Left renal cortex interstitium (tissue), 4 donors: Measurements from ENCODE around the gene BRD7. TPM values are rescaled to one million over a fixed set of nuclear protein-coding genes. Genes with fewer than 3 reads are reported as not detected.

Source experiments
- DNase-seq, 4 donors: peaks; one replicate each; pipeline ENCODE4 v3.0.0-alpha.2; 2013; ENCODE audit warnings: low read depth in 4 of 4, low spot score in 2 of 4, missing footprints in 1 of 4
- polyA plus RNA-seq, 4 donors: library from polyadenylated mRNA; unstranded; fragments of 120-200 nt; gene quantifications; one replicate each; pipeline ENCODE4 v1.2.1, GENCODE V29; 2013; ENCODE audit not compliant: insufficient read length in 4 of 4

The BRD7 gene
- polyA plus RNA-seq, 4 donors, result 99.9 to 134 (median 106) TPM

- DNase-seq, result no peak
Observed at GRCh38 chr16:50275428-50276325, 93.1 kb downstream of the BRD7 start.

DNA sequence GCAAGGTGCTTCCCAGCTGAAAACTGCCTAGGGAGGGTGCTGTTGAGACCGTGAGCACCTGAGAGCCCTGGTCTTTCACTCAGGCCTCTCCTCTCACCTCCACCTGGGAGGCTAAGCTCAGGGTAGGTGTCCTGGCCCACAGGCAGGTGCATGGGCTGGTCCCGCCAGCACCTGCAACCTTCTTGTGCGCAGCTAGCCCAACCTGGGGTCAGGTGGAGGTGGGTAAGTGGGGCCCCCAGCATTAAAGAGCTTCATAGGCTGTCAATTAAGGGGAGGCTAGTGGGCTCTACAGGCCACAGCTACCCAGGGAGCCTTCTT is 93.7 kb downstream of the BRD7 start:
- DNase-seq, result no peak

DNA sequence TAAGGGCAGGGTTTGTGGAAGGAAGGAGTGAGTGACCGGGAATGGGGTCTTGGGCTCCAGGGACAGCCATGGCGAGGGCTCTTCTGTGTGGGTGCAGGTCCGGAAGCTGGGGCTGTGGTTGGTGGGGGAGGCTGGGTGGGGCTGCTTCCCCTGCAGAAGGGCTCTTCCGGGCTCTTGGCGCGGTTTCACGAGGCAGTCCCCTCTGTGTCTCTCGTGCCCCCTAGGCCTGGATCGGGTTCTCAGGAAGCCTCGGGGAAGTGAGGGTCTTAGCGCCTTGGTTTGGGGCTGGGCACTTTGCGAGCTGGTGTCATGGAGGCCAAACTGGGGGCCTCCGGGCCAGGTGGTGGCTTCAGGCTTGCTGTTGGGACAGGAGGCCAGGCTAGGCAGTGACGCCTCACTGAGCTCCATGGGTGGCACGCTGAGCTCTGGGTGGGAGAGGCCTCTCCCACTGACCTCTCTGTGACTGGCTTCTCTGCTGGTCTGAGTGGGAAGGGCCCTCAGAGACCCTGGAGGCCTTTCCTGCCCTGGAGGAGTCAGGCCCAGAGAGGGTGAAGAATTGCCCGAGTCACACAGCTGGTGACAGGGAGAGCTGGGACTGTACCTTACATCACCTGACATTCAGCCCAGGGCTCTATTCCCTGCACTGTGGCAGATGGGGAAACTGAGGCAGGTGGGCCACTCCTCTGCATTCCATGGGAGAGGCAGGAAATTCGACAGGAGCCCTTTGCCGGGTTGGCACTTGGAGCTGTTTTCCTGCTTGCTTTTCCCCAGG is 94.3 kb downstream of the BRD7 start:
- DNase-seq, result no peak

GRCh38 chr16:50273888-50274325 is 94.9 kb downstream of the BRD7 start:
- DNase-seq, result no peak

DNA sequence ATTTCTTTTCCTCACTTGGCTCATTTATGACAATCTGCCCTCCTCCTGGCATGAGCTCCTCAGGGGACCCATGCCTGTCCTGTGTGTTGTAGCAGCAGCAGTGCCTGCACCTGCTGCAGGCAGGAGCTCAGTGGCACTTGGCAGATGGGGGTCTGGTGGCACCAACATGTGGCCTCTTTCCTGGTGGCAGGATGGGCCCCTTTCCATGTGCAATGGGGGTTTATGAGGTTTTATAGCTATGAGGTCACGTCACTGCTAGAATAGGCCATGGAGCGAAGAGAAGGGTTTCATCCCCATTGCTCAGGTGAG is 95.5 kb downstream of the BRD7 start:
- no peak for DNase-seq

- DNase-seq, result no peak
Observed at GRCh38 chr16:50272687-50273381, 96.0 kb downstream of the BRD7 start.

GRCh38 chr16:50272111-50272571 is 96.6 kb downstream of the BRD7 start:
- no peak for DNase-seq

DNA sequence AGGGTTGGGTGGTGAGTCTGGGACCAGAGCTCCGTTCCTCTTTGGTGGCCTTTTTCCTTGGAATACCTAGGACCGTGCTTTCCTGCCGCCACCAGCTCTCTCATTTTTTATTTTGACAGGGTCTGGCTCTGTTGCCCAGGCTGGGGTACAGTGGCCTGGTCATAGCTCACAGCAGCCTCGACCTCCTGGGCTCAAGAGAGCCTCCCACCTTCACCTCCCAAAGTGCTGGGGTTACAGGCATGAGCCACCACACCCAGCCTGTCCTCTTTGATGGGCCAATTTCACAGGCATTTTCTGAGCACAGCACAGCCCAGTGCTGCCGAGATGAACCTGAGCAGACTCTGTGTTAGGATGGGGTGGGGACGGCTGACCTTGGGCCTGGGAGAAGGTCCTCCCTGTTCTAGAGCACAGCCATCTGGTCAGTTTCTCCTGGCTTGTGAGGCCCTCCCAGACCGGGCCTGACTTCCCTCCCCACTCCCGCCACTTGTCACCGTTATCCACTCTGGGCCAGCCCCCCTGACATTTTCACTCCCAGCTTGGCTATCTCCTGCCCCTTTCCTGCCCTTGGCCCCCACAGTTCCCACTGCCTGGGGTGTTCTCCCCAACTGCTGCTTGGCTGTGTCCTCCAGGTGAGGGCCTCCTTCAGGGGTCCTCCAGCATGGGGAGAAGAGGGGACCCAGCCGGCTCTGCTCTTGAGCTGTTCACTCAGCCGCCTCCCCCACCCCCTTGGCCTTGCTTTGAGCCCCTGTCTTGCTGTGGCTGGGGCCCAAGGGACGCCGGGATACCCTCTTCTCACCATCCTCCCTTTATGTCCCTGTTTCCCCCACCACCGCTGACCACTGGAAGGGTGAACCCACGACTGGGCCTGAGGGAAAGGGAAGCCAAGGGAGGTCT is 97.4 kb downstream of the BRD7 start:
- no peak for DNase-seq

- DNase-seq, result no peak
Observed at GRCh38 chr16:50270510-50271147, 98.2 kb downstream of the BRD7 start.

- DNase-seq, result no peak
Observed at GRCh38 chr16:50269769-50270509, 98.8 kb downstream of the BRD7 start.

- no peak for DNase-seq
Observed at GRCh38 chr16:50269061-50269705, 99.6 kb downstream of the BRD7 start.

DNA sequence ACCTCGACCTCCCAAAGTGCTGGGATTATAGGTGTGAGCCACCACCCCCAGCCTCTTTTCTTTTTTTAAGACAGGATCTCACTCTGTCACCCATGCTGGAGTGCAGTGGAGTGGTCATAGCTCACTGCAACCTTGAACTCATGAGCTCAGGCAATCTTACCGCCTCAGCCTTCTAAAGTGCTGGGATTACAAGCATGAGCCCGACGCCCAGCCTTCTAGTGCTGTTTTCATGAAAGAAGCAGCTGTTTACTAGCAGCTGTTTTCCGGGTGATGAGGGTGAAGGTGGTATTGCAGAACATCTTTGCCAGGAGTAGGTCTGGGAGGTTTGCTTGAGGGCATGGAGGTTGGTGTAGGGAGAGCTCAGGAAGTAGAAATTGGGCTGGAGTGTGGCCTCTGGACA is 100.4 kb downstream of the BRD7 start:
- DNase-seq, result no peak

DNA sequence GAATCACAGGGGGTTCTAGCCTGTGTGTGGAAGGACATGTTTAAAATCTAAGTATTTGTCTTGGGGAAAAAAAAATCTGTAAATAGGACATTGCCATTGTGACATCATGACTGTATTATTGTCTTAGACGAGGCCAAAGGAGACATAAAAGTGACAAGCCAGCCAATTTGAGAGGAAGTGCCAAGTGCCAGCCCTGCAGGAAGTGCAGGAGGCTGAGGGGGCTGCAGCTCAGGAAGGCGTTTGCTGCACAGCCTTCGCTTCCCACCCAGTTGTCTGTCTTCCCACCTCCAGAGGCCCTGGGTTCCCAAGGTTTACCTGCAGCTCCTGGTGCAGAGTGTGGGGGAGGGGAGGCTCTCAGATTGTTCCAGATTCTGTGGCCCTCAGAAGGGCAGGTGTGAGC is 101.1 kb downstream of the BRD7 start:
- no peak for DNase-seq

DNA sequence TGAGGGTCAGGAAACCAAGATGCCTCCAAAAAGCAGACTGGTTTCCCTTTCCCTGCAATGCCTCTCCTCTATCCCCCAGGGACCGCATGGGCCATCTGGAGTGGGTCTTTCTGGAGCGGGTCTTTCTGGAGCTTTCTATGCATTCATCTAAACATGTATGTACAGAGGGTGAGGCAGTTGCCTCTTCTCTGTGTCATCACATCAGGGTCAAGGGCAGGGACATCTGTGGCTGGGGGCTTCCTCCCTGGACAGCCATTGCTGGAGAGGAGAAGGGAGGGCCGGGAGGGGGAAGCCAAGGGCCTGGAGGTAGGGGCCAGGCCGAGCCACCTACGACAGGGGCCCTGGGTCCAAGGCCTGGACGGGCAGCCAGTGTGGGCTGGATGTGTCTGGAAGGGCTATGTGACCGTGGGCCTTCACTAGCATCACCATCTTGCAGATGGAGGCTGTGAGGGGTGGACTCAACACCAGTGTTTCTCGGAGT is 101.6 kb downstream of the BRD7 start:
- DNase-seq, result no peak

DNA sequence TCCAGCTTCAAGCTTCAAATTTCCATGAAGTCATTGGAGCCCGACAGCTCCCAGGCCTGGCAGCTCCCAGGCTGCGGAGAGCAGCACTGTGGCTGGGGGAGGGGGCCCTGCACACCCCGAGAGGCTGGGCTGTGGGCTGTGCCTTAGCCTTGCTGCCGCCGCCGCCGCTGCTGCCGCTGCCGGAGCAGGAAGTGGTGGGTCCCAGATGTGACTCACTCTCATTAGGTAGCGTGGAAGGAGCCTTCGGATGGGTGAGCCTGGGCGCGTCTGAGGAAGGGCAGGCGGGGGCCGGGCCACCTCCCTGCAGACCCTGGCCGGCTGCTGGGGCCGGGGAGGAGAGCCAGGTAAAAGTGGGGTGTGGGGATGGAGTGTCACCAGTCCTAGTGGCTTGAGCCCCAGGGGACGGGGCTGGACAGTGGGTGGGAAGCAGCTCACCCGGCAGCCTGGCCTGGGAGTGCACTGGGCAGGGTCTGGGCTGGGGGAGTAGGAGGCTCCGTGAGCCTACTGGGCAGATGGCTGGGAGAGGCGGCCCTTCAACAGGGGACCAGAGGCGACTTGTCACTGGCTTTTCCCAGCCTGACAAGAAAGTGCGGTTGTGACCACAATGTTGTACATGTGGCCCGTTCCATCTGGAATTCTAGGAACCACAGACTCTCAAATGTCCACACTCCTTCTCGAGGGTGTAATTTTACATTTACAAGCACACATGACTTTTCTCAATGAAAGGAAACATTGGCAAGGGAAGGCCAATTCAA is 102.3 kb downstream of the BRD7 start, which contains the start of gene ADCY7:
TSS of gene ADCY7 (plus strand) at position 215 of the 755 bp plus-strand sequence. CDS start 21,629 bp downstream, outside the sequence.
- DNase-seq, result peak in 1 of 4 donors; percentile 55
